Esophagus squamous epithelium (tissue), 4 donors: Measurements from ENCODE around the gene CADM1.

Source experiments
- POLR2A ChIP-seq, 4 donors: fragments of 450-650 bp; IDR thresholded peaks; one replicate each; pipeline ENCODE4 v1.6.1; 2017; ENCODE audit warnings: antibody characterized with exemption in 4 of 4, mild to moderate bottlenecking in 4 of 4, moderate library complexity in 3 of 4
- TF ChIP-seq, protein P1 (sequence below), 6 experiments: fragments of 450-650 bp in 4 of 6; fragments of 200-600 bp in 2 of 6; sonication (generic) in 2 of 6; IDR thresholded peaks; one replicate each; pipeline ENCODE4 v1.5.1; 2016 to 2019; ENCODE audit warnings: antibody characterized with exemption in 6 of 6, mild to moderate bottlenecking in 4 of 6, moderate library complexity in 4 of 6

- TF ChIP-seq, protein P1, sequence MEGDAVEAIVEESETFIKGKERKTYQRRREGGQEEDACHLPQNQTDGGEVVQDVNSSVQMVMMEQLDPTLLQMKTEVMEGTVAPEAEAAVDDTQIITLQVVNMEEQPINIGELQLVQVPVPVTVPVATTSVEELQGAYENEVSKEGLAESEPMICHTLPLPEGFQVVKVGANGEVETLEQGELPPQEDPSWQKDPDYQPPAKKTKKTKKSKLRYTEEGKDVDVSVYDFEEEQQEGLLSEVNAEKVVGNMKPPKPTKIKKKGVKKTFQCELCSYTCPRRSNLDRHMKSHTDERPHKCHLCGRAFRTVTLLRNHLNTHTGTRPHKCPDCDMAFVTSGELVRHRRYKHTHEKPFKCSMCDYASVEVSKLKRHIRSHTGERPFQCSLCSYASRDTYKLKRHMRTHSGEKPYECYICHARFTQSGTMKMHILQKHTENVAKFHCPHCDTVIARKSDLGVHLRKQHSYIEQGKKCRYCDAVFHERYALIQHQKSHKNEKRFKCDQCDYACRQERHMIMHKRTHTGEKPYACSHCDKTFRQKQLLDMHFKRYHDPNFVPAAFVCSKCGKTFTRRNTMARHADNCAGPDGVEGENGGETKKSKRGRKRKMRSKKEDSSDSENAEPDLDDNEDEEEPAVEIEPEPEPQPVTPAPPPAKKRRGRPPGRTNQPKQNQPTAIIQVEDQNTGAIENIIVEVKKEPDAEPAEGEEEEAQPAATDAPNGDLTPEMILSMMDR (IDR thresholded peaks at IDR 0.05): no peak
- no peak for TF ChIP-seq POLR2A (IDR thresholded peaks at IDR 0.05)
These were observed 321.8 kb downstream of the CADM1 start for GRCh38 chr11:115182282-115182955.
